AG09309 (cell line): Measurements from ENCODE around the gene CHST13.
A peak's percentile ranks its signal among the peaks of the same experiment; 100 is the strongest.

Experiments
- DNase-seq: peaks from one replicate; pipeline ENCODE4 v3.0.0-alpha.2; 2010; ENCODE audit warnings: low read depth
- H3K4me3 ChIP-seq: 2 replicates; pipeline ENCODE4 v1.5.1; 2011; ENCODE audit warnings: mild to moderate bottlenecking, low read depth, low read length, moderate library complexity; ENCODE audit not compliant: control insufficient read depth
- CTCF ChIP-seq: IDR thresholded peaks from 2 replicates; pipeline ENCODE4 v1.5.1; 2011; ENCODE audit warnings: mild to moderate bottlenecking, low read depth, low read length, inconsistent platforms; ENCODE audit not compliant: insufficient read depth, control insufficient read depth; ENCODE audit errors: missing control alignments

CHST13 gene

GRCh38 chr3:126538966-126539365, 15.0 kb downstream of the CHST13 start:
- DNase-seq = no peak
- no peak for TF ChIP-seq CTCF
- no peak overlapping the region for H3K4me3 ChIP-seq

- H3K4me3 ChIP-seq = no peak overlapping the region
- TF ChIP-seq CTCF = no peak
- no peak for DNase-seq
Measured at GRCh38 chr3:126539558-126540250, 15.7 kb downstream of the CHST13 start.

- no peak for TF ChIP-seq CTCF
- DNase-seq = peak; percentile 83
- H3K4me3 ChIP-seq = no peak overlapping the region
Measured at GRCh38 chr3:126540342-126540849, 16.4 kb downstream of the CHST13 start.

- DNase-seq = no peak
- TF ChIP-seq CTCF = no peak
- no peak overlapping the region for H3K4me3 ChIP-seq
Measured at GRCh38 chr3:126540951-126541627, 17.1 kb downstream of the CHST13 start.

GRCh38 chr3:126541628-126542339, 17.8 kb downstream of the CHST13 start:
- no peak for DNase-seq

More at GRCh38 chr3:126541628-126542339, 17.8 kb downstream of the CHST13 start:
- no peak for TF ChIP-seq CTCF
- no peak overlapping the region for H3K4me3 ChIP-seq
